PFSK-1 (cell line): Measurements from ENCODE around the gene SMARCC1.

Experiments
- FOXP2 ChIP-seq: optimal IDR thresholded peaks from 2 replicates; pipeline ENCODE3; 2011; ENCODE audit warnings: borderline replicate concordance, control low read depth, inconsistent platforms; ENCODE audit not compliant: insufficient read depth; ENCODE audit errors: extremely low read length, extremely low read depth
- POLR2AphosphoS5 ChIP-seq: IDR thresholded peaks from 2 replicates; pipeline ENCODE4 v1.6.1; 2012; ENCODE audit warnings: low read depth, mild to moderate bottlenecking, control low read depth, low read length, moderate library complexity
- REST ChIP-seq, 2 experiments: IDR thresholded peaks; 2 replicates each; pipeline versions ENCODE4 v1.6.1 to v1.8.0; 2011 to 2012; ENCODE audit warnings: low read depth in 2 of 2, low read length in 2 of 2, control low read depth in 1 of 2, inconsistent platforms in 1 of 2, mild to moderate bottlenecking in 1 of 2, moderate library complexity in 1 of 2; ENCODE audit not compliant: insufficient read depth in 1 of 2
- SIN3A ChIP-seq: IDR thresholded peaks from 2 replicates; pipeline ENCODE4 v1.6.1; 2012; ENCODE audit warnings: mild to moderate bottlenecking, low read length, moderate library complexity, borderline replicate concordance; ENCODE audit not compliant: insufficient read depth
- TAF1 ChIP-seq: IDR thresholded peaks from 2 replicates; pipeline ENCODE4 v1.6.1; 2012; ENCODE audit warnings: low read length, control low read depth, borderline replicate concordance; ENCODE audit not compliant: insufficient read depth

SMARCC1 gene

GRCh38 chr3:47536221-47536891 lies 245.3 kb downstream of the SMARCC1 start:
- TF ChIP-seq SIN3A (no peak), FOXP2 (no peak), REST (IDR thresholded peaks at IDR 0.05; ENCODE audit: insufficient read depth in 1 of 2, low read depth in 2 of 2, low read length in 2 of 2) (no peak), TAF1 (no peak), POLR2AphosphoS5 (no peak)
